K562 (cell line): ENCODE measurements around the gene SCP2. TPM values are rescaled to one million over a fixed set of nuclear protein-coding genes. Genes with fewer than 3 reads are reported as not detected.

Source experiments
- polyA plus RNA-seq, 8 experiments: library from polyadenylated mRNA; depleted of rRNA in 4 of 8; stranded (reverse) in 5 of 8; unstranded in 3 of 8; fragments of >200 nt; fragmentation: Nextera tagmentation in 2 of 8; fragmentation: Illumina TruSeq in 1 of 8; extraction: Ambion mirVana in 2 of 8; extraction: Trizol in 1 of 8; gene quantifications; 2 replicates each; pipeline versions ENCODE4 v1.2.1 to v1.2.3, GENCODE V29; 2011 to 2014; ENCODE audit warnings: inconsistent platforms in 1 of 8, missing spikeins in 1 of 8
- total RNA-seq, 7 experiments: library from RNA; depleted of rRNA in 6 of 7; stranded (reverse); fragments of >200 nt in 6 of 7; fragmentation: Illumina TruSeq in 2 of 7; extraction: Trizol in 2 of 7; gene quantifications; 2 replicates each; pipeline versions ENCODE4 v1.2.1 to v1.2.3, GENCODE V29; 2011 to 2021; ENCODE audit warnings: low replicate concordance in 1 of 7
- TF ChIP-seq, protein P1 (sequence below): sonication (generic); formaldehyde crosslinking; IDR thresholded peaks from 2 replicates; pipeline ENCODE4 v1.8.0; 2022; ENCODE audit warnings: missing genetic modification reagents, mild to moderate bottlenecking, borderline replicate concordance
- TF ChIP-seq, protein P2 (sequence below): sonication (generic); formaldehyde crosslinking; IDR thresholded peaks from 2 replicates; pipeline ENCODE4 v1.4.0; 2020; ENCODE audit warnings: mild to moderate bottlenecking, missing genetic modification reagents

The SCP2 gene
- total and polyA plus RNA-seq, 9 of the 15 experiments (the other 6 are each of a cell fraction or from before 2014, with no cell fraction given), result 63.8 to 258 (median 106) TPM

DNA sequence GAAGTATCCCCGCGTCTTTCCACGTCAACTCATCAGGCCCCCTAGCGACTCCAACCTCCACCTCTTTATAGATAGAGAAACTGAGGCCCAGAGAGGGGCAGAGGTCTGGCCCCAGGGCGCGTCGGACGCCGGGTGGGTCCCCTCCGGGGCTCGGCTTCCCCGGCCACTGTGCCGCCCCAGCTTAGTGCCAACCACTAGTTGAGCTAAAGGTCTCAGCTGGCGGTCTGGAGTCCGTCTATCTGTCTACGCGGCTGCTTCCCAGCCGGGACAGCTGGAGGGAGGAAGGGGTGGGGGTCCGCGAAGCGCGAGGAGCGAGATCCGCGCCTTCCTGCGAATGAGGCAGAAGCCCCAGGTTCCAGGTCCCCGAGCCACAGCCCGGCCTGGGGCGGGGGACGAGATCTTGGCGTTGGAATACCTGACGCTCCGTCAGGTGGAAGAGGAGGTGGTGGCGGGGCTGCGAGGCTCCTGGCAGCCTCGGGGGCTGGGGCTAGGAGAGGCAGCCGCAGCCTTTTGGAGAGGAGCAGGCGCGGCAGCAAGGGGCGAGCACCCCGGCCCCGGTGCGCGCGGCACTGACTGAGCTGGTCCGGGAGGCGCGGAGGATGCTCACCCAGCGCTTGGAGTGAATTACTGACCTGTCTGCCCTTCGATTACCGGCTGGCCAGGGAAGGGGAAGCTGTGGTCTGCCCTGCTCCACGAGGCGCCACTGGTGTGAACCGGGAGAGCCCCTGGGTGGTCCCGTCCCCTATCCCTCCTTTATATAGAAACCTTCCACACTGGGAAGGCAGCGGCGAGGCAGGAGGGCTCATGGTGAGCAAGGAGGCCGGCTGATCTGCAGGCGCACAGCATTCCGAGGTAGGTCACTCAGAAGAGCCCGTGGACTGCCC is 135.9 kb downstream of the SCP2 start (continued):
- TF ChIP-seq, protein P1, sequence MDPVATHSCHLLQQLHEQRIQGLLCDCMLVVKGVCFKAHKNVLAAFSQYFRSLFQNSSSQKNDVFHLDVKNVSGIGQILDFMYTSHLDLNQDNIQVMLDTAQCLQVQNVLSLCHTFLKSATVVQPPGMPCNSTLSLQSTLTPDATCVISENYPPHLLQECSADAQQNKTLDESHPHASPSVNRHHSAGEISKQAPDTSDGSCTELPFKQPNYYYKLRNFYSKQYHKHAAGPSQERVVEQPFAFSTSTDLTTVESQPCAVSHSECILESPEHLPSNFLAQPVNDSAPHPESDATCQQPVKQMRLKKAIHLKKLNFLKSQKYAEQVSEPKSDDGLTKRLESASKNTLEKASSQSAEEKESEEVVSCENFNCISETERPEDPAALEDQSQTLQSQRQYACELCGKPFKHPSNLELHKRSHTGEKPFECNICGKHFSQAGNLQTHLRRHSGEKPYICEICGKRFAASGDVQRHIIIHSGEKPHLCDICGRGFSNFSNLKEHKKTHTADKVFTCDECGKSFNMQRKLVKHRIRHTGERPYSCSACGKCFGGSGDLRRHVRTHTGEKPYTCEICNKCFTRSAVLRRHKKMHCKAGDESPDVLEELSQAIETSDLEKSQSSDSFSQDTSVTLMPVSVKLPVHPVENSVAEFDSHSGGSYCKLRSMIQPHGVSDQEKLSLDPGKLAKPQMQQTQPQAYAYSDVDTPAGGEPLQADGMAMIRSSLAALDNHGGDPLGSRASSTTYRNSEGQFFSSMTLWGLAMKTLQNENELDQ (CRISPR knock-in tag), result no peak
- TF ChIP-seq, protein P2, sequence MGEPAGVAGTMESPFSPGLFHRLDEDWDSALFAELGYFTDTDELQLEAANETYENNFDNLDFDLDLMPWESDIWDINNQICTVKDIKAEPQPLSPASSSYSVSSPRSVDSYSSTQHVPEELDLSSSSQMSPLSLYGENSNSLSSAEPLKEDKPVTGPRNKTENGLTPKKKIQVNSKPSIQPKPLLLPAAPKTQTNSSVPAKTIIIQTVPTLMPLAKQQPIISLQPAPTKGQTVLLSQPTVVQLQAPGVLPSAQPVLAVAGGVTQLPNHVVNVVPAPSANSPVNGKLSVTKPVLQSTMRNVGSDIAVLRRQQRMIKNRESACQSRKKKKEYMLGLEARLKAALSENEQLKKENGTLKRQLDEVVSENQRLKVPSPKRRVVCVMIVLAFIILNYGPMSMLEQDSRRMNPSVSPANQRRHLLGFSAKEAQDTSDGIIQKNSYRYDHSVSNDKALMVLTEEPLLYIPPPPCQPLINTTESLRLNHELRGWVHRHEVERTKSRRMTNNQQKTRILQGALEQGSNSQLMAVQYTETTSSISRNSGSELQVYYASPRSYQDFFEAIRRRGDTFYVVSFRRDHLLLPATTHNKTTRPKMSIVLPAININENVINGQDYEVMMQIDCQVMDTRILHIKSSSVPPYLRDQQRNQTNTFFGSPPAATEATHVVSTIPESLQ (CRISPR knock-in tag), result no peak
